DND-41 (cell line): ENCODE data around the gene PRKACA.

ENCODE experiments used
- ATAC-seq: fragments of 200-7000 bp; cut with Tn5 transposase; 3 replicates; pipeline ENCODE4 v1.9.1; 2021; ENCODE audit warnings: low read depth; ENCODE audit not compliant: insufficient read depth
- DNase-seq: peaks from one replicate; pipeline ENCODE4 v3.0.0-alpha.2; 2020
- H2AFZ ChIP-seq: 2 replicates; pipeline ENCODE4 v1.6.0; 2012; ENCODE audit warnings: low read depth, low read length
- H3K27ac ChIP-seq: 2 replicates; pipeline ENCODE4 v1.5.1; 2012; ENCODE audit warnings: low read length, inconsistent platforms
- H3K27me3 ChIP-seq: fragments of 200-600 bp; sonication (generic); 2 replicates; pipeline ENCODE4 v1.6.0; 2012; ENCODE audit warnings: low read length, mild to moderate bottlenecking, inconsistent platforms; ENCODE audit not compliant: insufficient read depth, poor library complexity
- H3K36me3 ChIP-seq: 2 replicates; pipeline ENCODE4 v1.5.1; 2012; ENCODE audit warnings: low read length, inconsistent platforms; ENCODE audit not compliant: insufficient read depth
- H3K4me1 ChIP-seq: 2 replicates; pipeline ENCODE4 v1.5.1; 2012; ENCODE audit warnings: mild to moderate bottlenecking, low read length; ENCODE audit not compliant: insufficient read depth
- H3K4me2 ChIP-seq: 2 replicates; pipeline ENCODE4 v1.6.0; 2012; ENCODE audit warnings: mild to moderate bottlenecking, moderate library complexity, low read length, inconsistent platforms; ENCODE audit not compliant: insufficient read depth
- H3K4me3 ChIP-seq, 2 experiments: fragments of 200-600 bp in 1 of 2; shearing (Covaris generic) in 1 of 2; 2 replicates each; pipeline ENCODE4 v1.5.1; 2012 to 2016; ENCODE audit warnings: inconsistent platforms in 2 of 2, low read length in 2 of 2, mild to moderate bottlenecking in 2 of 2, low read depth in 1 of 2, moderate library complexity in 1 of 2
- H3K79me2 ChIP-seq: 2 replicates; pipeline ENCODE4 v1.6.0; 2012; ENCODE audit warnings: low read length, inconsistent platforms; ENCODE audit not compliant: insufficient read depth
- H3K9ac ChIP-seq: 2 replicates; pipeline ENCODE4 v1.6.0; 2012; ENCODE audit warnings: low read depth, mild to moderate bottlenecking, inconsistent platforms, low read length, moderate library complexity
- H3K9me3 ChIP-seq: 2 replicates; pipeline ENCODE4 v1.5.1; 2012; ENCODE audit warnings: low read length, moderate library complexity, mild to moderate bottlenecking, inconsistent platforms; ENCODE audit not compliant: insufficient read depth, severe bottlenecking
- H4K20me1 ChIP-seq: 2 replicates; pipeline ENCODE4 v1.6.0; 2012; ENCODE audit warnings: low read length; ENCODE audit not compliant: insufficient read depth
- CTCF ChIP-seq: IDR thresholded peaks from 2 replicates; pipeline ENCODE4 v1.5.1; 2012; ENCODE audit warnings: borderline replicate concordance, low read length, moderate library complexity, mild to moderate bottlenecking; ENCODE audit not compliant: poor library complexity, severe bottlenecking; ENCODE audit errors: extremely low read depth
- EZH2 ChIP-seq: IDR thresholded peaks from 3 replicates; pipeline ENCODE4 v1.6.1; 2012; ENCODE audit warnings: borderline replicate concordance, low read depth, mild to moderate bottlenecking, moderate library complexity, low read length, inconsistent platforms; ENCODE audit not compliant: severe bottlenecking

Gene PRKACA

GRCh38 chr19:14112809-14113385, 4.7 kb downstream of the PRKACA start:
- peaks cover 56% of the 10 kb centered on the region for H3K79me2 ChIP-seq
- TF ChIP-seq CTCF: no peak
- TF ChIP-seq EZH2: no peak
- ATAC-seq: no peak
- no peak overlapping the region for H3K27ac ChIP-seq
- H3K4me1 ChIP-seq: peaks cover 18% of the 10 kb centered on the region
- H3K27me3 ChIP-seq: no peaks in the 10 kb centered on the region
- peaks cover 32% of the 10 kb centered on the region for H4K20me1 ChIP-seq
- H3K9ac ChIP-seq: no peak overlapping the region
- H3K4me3 ChIP-seq: no peak overlapping the region
- H3K4me2 ChIP-seq: no peak overlapping the region
- peaks cover 6% of the 10 kb centered on the region; the same call in 1 of the 2 replicates for H3K36me3 ChIP-seq
- DNase-seq: no peak
- H3K9me3 ChIP-seq: no peaks in the 10 kb centered on the region
- H2AFZ ChIP-seq: no peak overlapping the region

- Histone ChIP-seq H3K4me2 (no peak overlapping the region), H3K9me3 (no peaks in the 10 kb centered on the region), H2AFZ (no peak overlapping the region), H3K9ac (no peak overlapping the region), H4K20me1 (peaks cover 32% of the 10 kb centered on the region), H3K79me2 (peaks cover 57% of the 10 kb centered on the region), H3K27me3 (no peaks in the 10 kb centered on the region), H3K4me3 (no peak overlapping the region), H3K36me3 (peaks cover 6% of the 10 kb centered on the region; the same call in 1 of the 2 replicates), H3K4me1 (peaks cover 18% of the 10 kb centered on the region), H3K27ac (0 out of 2 replicates have a peak overlapping the region, but pooled peaks have one; percentile 18)
- ATAC-seq (no peak), DNase-seq (no peak)
- no peak for TF ChIP-seq CTCF
- no peak for TF ChIP-seq EZH2
Observed at GRCh38 chr19:14112051-14112808, 5.3 kb downstream of the PRKACA start.

- Histone ChIP-seq H3K79me2 (peaks cover 49% of the 10 kb centered on the region), H3K27me3 (no peaks in the 10 kb centered on the region), H3K27ac (0 out of 2 replicates have a peak overlapping the region, but pooled peaks have one; percentile 18), H4K20me1 (peaks cover 25% of the 10 kb centered on the region), H3K9me3 (no peaks in the 10 kb centered on the region), H3K4me3 (no peak overlapping the region), H3K4me1 (peaks cover 12% of the 10 kb centered on the region), H2AFZ (no peak overlapping the region), H3K36me3 (peaks cover 6% of the 10 kb centered on the region), H3K9ac (no peak overlapping the region), H3K4me2 (no peak overlapping the region)
- TF ChIP-seq EZH2 (no peak), CTCF (no peak)
- DNase-seq: no peak
- ATAC-seq: no peak
Observed at GRCh38 chr19:14111486-14111885, 6.1 kb downstream of the PRKACA start.
